Stimulated activated naive CD8-positive, alpha-beta T cell treated with anti-CD3 and anti-CD28 coated beads, Interleukin-15, Interleukin-2, amounts not matched to agents 100 U/mL and 50 U/mL, for 24 hours (primary cell): ENCODE data around the gene CPXM2.

Source experiments
- ATAC-seq: fragments of 150-1000 bp; cut with Tn5 transposase; one replicate; pipeline ENCODE4 v1.10.0; 2021
- DNase-seq: peaks from one replicate; pipeline ENCODE4 v3.0.0; 2021

Gene CPXM2

GRCh38 chr10:123891144-123892071, at the start of gene CPXM2:
Gene CPXM2, minus strand, starts transcription at chr10:123891807. Its CDS starts 148 bp downstream, at chr10:123891659.
- DNase-seq (no peak), ATAC-seq (no peak)

- DNase-seq: no peak
- no peak for ATAC-seq
Measured at GRCh38 chr10:123939591-123939990, 48.0 kb upstream of the CPXM2 start.

GRCh38 chr10:123938890-123939289, 47.3 kb upstream of the CPXM2 start:
- ATAC-seq (no peak), DNase-seq (no peak)

GRCh38 chr10:123936426-123936825, 44.8 kb upstream of the CPXM2 start:
- DNase-seq: no peak
- no peak for ATAC-seq

- ATAC-seq (no peak), DNase-seq (no peak)
Measured at GRCh38 chr10:123935680-123936079, 44.1 kb upstream of the CPXM2 start.

- DNase-seq: no peak
- ATAC-seq: no peak
Measured at GRCh38 chr10:123934846-123935245, 43.2 kb upstream of the CPXM2 start.

- ATAC-seq: no peak
Measured at GRCh38 chr10:123930340-123931001, 38.9 kb upstream of the CPXM2 start.

GRCh38 chr10:123929791-123930190, 38.2 kb upstream of the CPXM2 start:
- DNase-seq: no peak
- no peak for ATAC-seq

More at GRCh38 chr10:123930340-123931001, 38.9 kb upstream of the CPXM2 start:
- DNase-seq: no peak

GRCh38 chr10:123928427-123928826, 36.8 kb upstream of the CPXM2 start:
- no peak for ATAC-seq
- no peak for DNase-seq

GRCh38 chr10:123926401-123927264, 35.0 kb upstream of the CPXM2 start:
- DNase-seq (no peak), ATAC-seq (peak; percentile 57)

- ATAC-seq (no peak), DNase-seq (no peak)
Measured at GRCh38 chr10:123922126-123922525, 30.5 kb upstream of the CPXM2 start.

GRCh38 chr10:123916775-123917174, 25.2 kb upstream of the CPXM2 start:
- no peak for ATAC-seq
- DNase-seq: no peak

GRCh38 chr10:123913688-123914268, 22.2 kb upstream of the CPXM2 start:
- ATAC-seq (no peak), DNase-seq (no peak)

GRCh38 chr10:123912871-123913270, 21.3 kb upstream of the CPXM2 start:
- DNase-seq (no peak), ATAC-seq (no peak)

GRCh38 chr10:123912466-123912865, 20.9 kb upstream of the CPXM2 start:
- DNase-seq: no peak
- no peak for ATAC-seq

GRCh38 chr10:123911866-123912265, 20.3 kb upstream of the CPXM2 start:
- ATAC-seq: no peak
- DNase-seq: no peak

GRCh38 chr10:123909866-123910265, 18.3 kb upstream of the CPXM2 start:
- no peak for DNase-seq
- no peak for ATAC-seq

GRCh38 chr10:123909426-123909825, 17.8 kb upstream of the CPXM2 start:
- ATAC-seq (no peak), DNase-seq (no peak)

GRCh38 chr10:123908379-123908778, 16.8 kb upstream of the CPXM2 start:
- ATAC-seq: no peak

GRCh38 chr10:123906884-123907652, 15.5 kb upstream of the CPXM2 start:
- ATAC-seq: no peak
- DNase-seq: no peak

More at GRCh38 chr10:123908379-123908778, 16.8 kb upstream of the CPXM2 start:
- no peak for DNase-seq

- ATAC-seq: no peak
- DNase-seq: no peak
Measured at GRCh38 chr10:123906296-123906695, 14.7 kb upstream of the CPXM2 start.
